Psoas muscle (tissue), 8 donors: ENCODE results near the gene CAPN1. TPM values are rescaled to one million over a fixed set of nuclear protein-coding genes. Genes with fewer than 3 reads are reported as not detected.

Experiments used
- ATAC-seq, 4 donors: fragments of 200-7000 bp; cut with Tn5 transposase; one replicate each; pipeline ENCODE4 v1.9.1; 2020; ENCODE audit warnings: moderate library complexity in 3 of 4, mild to moderate bottlenecking in 2 of 4
- DNase-seq, 2 donors: peaks; one replicate each; pipeline ENCODE4 v3.0.0-alpha.2; 2020
- H3K27ac ChIP-seq: fragments of 200-600 bp; one replicate; pipeline ENCODE4 v1.8.0; 2022
- H3K27me3 ChIP-seq, 3 donors: fragments of 200-600 bp in 1 of 3; one replicate each; pipeline versions ENCODE4 v1.6.1 to v1.8.0; 2013 to 2022; ENCODE audit warnings: low read length in 2 of 3, mild to moderate bottlenecking in 2 of 3, moderate library complexity in 1 of 3; ENCODE audit not compliant: insufficient read depth in 3 of 3
- H3K36me3 ChIP-seq, 2 donors: fragments of 200-600 bp in 1 of 2; one replicate each; pipeline versions ENCODE4 v1.6.1 to v1.8.0; 2013 to 2022; ENCODE audit warnings: low read depth in 1 of 2, mild to moderate bottlenecking in 1 of 2, moderate library complexity in 1 of 2; ENCODE audit not compliant: insufficient read depth in 1 of 2
- H3K4me1 ChIP-seq: fragments of 200-600 bp; one replicate; pipeline ENCODE4 v1.8.0; 2022
- H3K4me3 ChIP-seq: fragments of 200-600 bp; one replicate; pipeline ENCODE4 v1.8.0; 2022; ENCODE audit warnings: mild to moderate bottlenecking
- H3K9me3 ChIP-seq: fragments of 200-600 bp; one replicate; pipeline ENCODE4 v1.8.0; 2022
- CTCF ChIP-seq: fragments of 200-600 bp; IDR thresholded peaks from one replicate; pipeline ENCODE4 v1.8.0; 2022; ENCODE audit warnings: antibody characterized with exemption
- WGBS, 3 donors: extraction: QIAGEN DNeasy Blood & Tissue Kit; methylation state at CpG; one replicate each; pipeline versions ENCODE4 v1.1.6 to v1.1.7; 2013; 5-methylcytosine and 5-hydroxymethylcytosine counted together
- intact Hi-C, 2 donors: fragments of 100-400 bp; cut with DNase I; formaldehyde crosslinking; loops; one replicate each; pipeline versions ENCODE4 v1.11.0 to v1.14.2; 2022
- polyA plus RNA-seq, 3 donors: library from polyadenylated mRNA; stranded (reverse); fragments of 200-250 nt; gene quantifications; one replicate each; pipeline ENCODE4 v1.2.3, GENCODE V29; 2013
- total RNA-seq, 4 donors: library from RNA; stranded (reverse); fragmentation: NEBNext Ultra II Directional in 2 of 4; extraction: Animal tissue kit (Norgen Biotek cat#: 25700) in 2 of 4; gene quantifications; one replicate each; pipeline versions ENCODE4 v1.2.1 to v1.2.4, GENCODE V29; 2021 to 2023
- donor health status: healthy with polysubstance abuse.
- donor health status: DM: no; HTN: no; CAD: no; lungs with moderate emphysema.
- donor health status: Bipolar disorder and iron deficiency.
- donor health status: healthy.
- donor health status: DM: yes; HTN: yes; CAD: no.
- donor health status: DM: no; HTN: no; CAD: no.
- donor health status: DM: no; HTN: no; CAD: no.
- donor health status: DM: yes; HTN: yes; CAD: no.

The CAPN1 gene
- total and polyA plus RNA-seq, 7 donors: 65.7 to 105 (median 83.2) TPM

GRCh38 chr11:65204646-65205601, 23.2 kb downstream of the CAPN1 start:
- Histone ChIP-seq H3K27me3 (no peaks in the 10 kb centered on the region), H3K9me3 (no peaks in the 10 kb centered on the region), H3K36me3 (peaks cover 0 to 86% of the 10 kb centered on the region in 2 donors), H3K27ac (no peak overlapping the region), H3K4me1 (no peaks in the 10 kb centered on the region), H3K4me3 (no peak overlapping the region)
- DNase-seq (peak in 1 of 2 donors; percentile 57), ATAC-seq (peak; percentile 36 to 71 (median 64))
- peak; percentile 78 for TF ChIP-seq CTCF
- 57 to 63% (median 60%) methylated on average over 36 to 38 of the region's 38 CpGs for WGBS, 3 donors
- intact Hi-C loops: no loop called here

- no peak overlapping the region for H3K4me3 ChIP-seq
- H3K36me3 ChIP-seq: peaks cover 0 to 86% of the 10 kb centered on the region in 2 donors
- H3K27ac ChIP-seq: no peak overlapping the region
- ATAC-seq: no peak
- no peaks in the 10 kb centered on the region for H3K4me1 ChIP-seq
- DNase-seq: peak in 1 of 2 donors; percentile 9
- no peaks in the 10 kb centered on the region for H3K9me3 ChIP-seq
- 72 to 82% (median 79%) methylated on average over 3 of the region's 3 CpGs for WGBS, 3 donors
- intact Hi-C loops: no loop called here
- TF ChIP-seq CTCF: no peak
- no peaks in the 10 kb centered on the region for H3K27me3 ChIP-seq
Observed at GRCh38 chr11:65205602-65205967, 23.9 kb downstream of the CAPN1 start.

- Histone ChIP-seq H3K36me3 (peaks cover 0 to 94% of the 10 kb centered on the region in 2 donors), H3K4me3 (no peak overlapping the region), H3K27ac (no peak overlapping the region), H3K9me3 (no peaks in the 10 kb centered on the region), H3K4me1 (no peaks in the 10 kb centered on the region), H3K27me3 (no peaks in the 10 kb centered on the region)
- 89 to 91% (median 89%) methylated on average over 14 to 17 of the region's 17 CpGs for WGBS, 3 donors
- DNase-seq (peak in 1 of 2 donors; percentile 42), ATAC-seq (no peak)
- intact Hi-C loops: no loop called here
- no peak for TF ChIP-seq CTCF
Observed at GRCh38 chr11:65206441-65206841, 24.7 kb downstream of the CAPN1 start.

- intact Hi-C loops: no loop called here
- no peak for DNase-seq
Observed at GRCh38 chr11:65206901-65207300, 25.2 kb downstream of the CAPN1 start.

More at GRCh38 chr11:65206901-65207300, 25.2 kb downstream of the CAPN1 start:
- ATAC-seq: no peak
- 89 to 93% (median 92%) methylated on average over 7 of the region's 7 CpGs for WGBS, 3 donors
- no peaks in the 10 kb centered on the region for H3K4me1 ChIP-seq
- no peaks in the 10 kb centered on the region for H3K9me3 ChIP-seq
- peaks cover 0 to 98% of the 10 kb centered on the region in 2 donors for H3K36me3 ChIP-seq
- no peak overlapping the region for H3K4me3 ChIP-seq
- no peak for TF ChIP-seq CTCF
- no peak overlapping the region for H3K27ac ChIP-seq
- no peaks in the 10 kb centered on the region for H3K27me3 ChIP-seq
